WTC11 (cell line): ENCODE data around the gene BSN.
A peak's percentile ranks its signal among the peaks of the same experiment; 100 is the strongest.

Experiments
- AR ChIP-seq: fragments of 250-450 bp; sonication (Bioruptor Pico); IDR thresholded peaks from 2 replicates; pipeline ENCODE4 v1.9.0; 2021; ENCODE audit warnings: mild to moderate bottlenecking
- ATF1 ChIP-seq: sonication (generic); formaldehyde crosslinking; IDR thresholded peaks from 2 replicates; pipeline ENCODE4 v1.8.1; 2023; ENCODE audit warnings: mild to moderate bottlenecking, moderate library complexity, missing genetic modification reagents
- ATF2 ChIP-seq: sonication (generic); formaldehyde crosslinking; IDR thresholded peaks from 2 replicates; pipeline ENCODE4 v1.8.1; 2022; ENCODE audit warnings: low read depth, missing genetic modification reagents, borderline replicate concordance
- CTCF ChIP-seq: fragments of 200-600 bp; IDR thresholded peaks from 2 replicates; pipeline ENCODE4 v1.8.0; 2022; ENCODE audit warnings: antibody characterized with exemption
- IRF1 ChIP-seq: sonication (generic); formaldehyde crosslinking; IDR thresholded peaks from 2 replicates; pipeline ENCODE4 v1.8.0; 2023; ENCODE audit warnings: missing genetic modification reagents
- MXD4 ChIP-seq: fragments of 250-450 bp; sonication (Bioruptor Pico); IDR thresholded peaks from 2 replicates; pipeline ENCODE4 v1.8.0; 2021; ENCODE audit warnings: mild to moderate bottlenecking, moderate library complexity, borderline replicate concordance
- SMAD3 ChIP-seq: sonication (generic); formaldehyde crosslinking; IDR thresholded peaks from 2 replicates; pipeline ENCODE4 v1.8.0; 2022; ENCODE audit warnings: missing genetic modification reagents, mild to moderate bottlenecking, borderline replicate concordance
- SP1 ChIP-seq: sonication (generic); formaldehyde crosslinking; conservative IDR thresholded peaks from 2 replicates; pipeline ENCODE4 v1.8.1; 2022; ENCODE audit warnings: missing genetic modification reagents
- STAT6 ChIP-seq: sonication (generic); formaldehyde crosslinking; conservative IDR thresholded peaks from 2 replicates; pipeline ENCODE4 v1.8.1; 2023; ENCODE audit warnings: mild to moderate bottlenecking, low read depth, missing genetic modification reagents, moderate library complexity
- TP53 ChIP-seq: sonication (generic); formaldehyde crosslinking; IDR thresholded peaks from 2 replicates; pipeline ENCODE4 v1.8.1; 2023; ENCODE audit warnings: mild to moderate bottlenecking, missing genetic modification reagents
- USF2 ChIP-seq: sonication (generic); formaldehyde crosslinking; IDR thresholded peaks from 2 replicates; pipeline ENCODE4 v1.8.1; 2023; ENCODE audit warnings: mild to moderate bottlenecking, missing genetic modification reagents, moderate library complexity
- ZNF425 ChIP-seq: fragments of 250-450 bp; sonication (Bioruptor Pico); conservative IDR thresholded peaks from 2 replicates; pipeline ENCODE4 v1.9.0; 2021; ENCODE audit warnings: mild to moderate bottlenecking
- ZSCAN18 ChIP-seq: fragments of 250-450 bp; sonication (Bioruptor Pico); IDR thresholded peaks from 2 replicates; pipeline ENCODE4 v2.1.2; 2022; ENCODE audit warnings: mild to moderate bottlenecking, moderate library complexity

GRCh38 chr3:49700453-49701128 lies 146.3 kb downstream of the BSN start:
- TF ChIP-seq ATF2 (CRISPR knock-in tag) (no peak), ATF1 (CRISPR knock-in tag) (no peak), SMAD3 (CRISPR knock-in tag) (no peak), CTCF (peak; percentile 14; the same call in 1 of the 2 replicates), USF2 (CRISPR knock-in tag) (no peak), STAT6 (CRISPR knock-in tag) (no peak), TP53 (no peak), AR (CRISPR knock-in tag) (no peak), MXD4 (CRISPR knock-in tag) (no peak), ZSCAN18 (CRISPR knock-in tag) (no peak), ZNF425 (no peak), IRF1 (CRISPR knock-in tag) (no peak), SP1 (CRISPR knock-in tag) (no peak)
